PFSK-1 (cell line): ENCODE results near the gene CSKMT.
A peak's percentile ranks its signal among the peaks of the same experiment; 100 is the strongest.

Source experiments
- POLR2AphosphoS5 ChIP-seq: IDR thresholded peaks from 2 replicates; pipeline ENCODE4 v1.6.1; 2012; ENCODE audit warnings: low read depth, mild to moderate bottlenecking, control low read depth, low read length, moderate library complexity
- REST ChIP-seq, 2 experiments: IDR thresholded peaks; 2 replicates each; pipeline versions ENCODE4 v1.6.1 to v1.8.0; 2011 to 2012; ENCODE audit warnings: low read depth in 2 of 2, low read length in 2 of 2, control low read depth in 1 of 2, inconsistent platforms in 1 of 2, mild to moderate bottlenecking in 1 of 2, moderate library complexity in 1 of 2; ENCODE audit not compliant: insufficient read depth in 1 of 2
- SIN3A ChIP-seq: IDR thresholded peaks from 2 replicates; pipeline ENCODE4 v1.6.1; 2012; ENCODE audit warnings: mild to moderate bottlenecking, low read length, moderate library complexity, borderline replicate concordance; ENCODE audit not compliant: insufficient read depth
- TAF1 ChIP-seq: IDR thresholded peaks from 2 replicates; pipeline ENCODE4 v1.6.1; 2012; ENCODE audit warnings: low read length, control low read depth, borderline replicate concordance; ENCODE audit not compliant: insufficient read depth

- peak in 1 of 2 experiments; percentile 79 for TF ChIP-seq REST (IDR thresholded peaks at IDR 0.05; ENCODE audit: insufficient read depth in 1 of 2, low read depth in 2 of 2, low read length in 2 of 2)
- peak; percentile 100 for TF ChIP-seq POLR2AphosphoS5
- TF ChIP-seq SIN3A = peak; percentile 97
- TF ChIP-seq TAF1 = peak; percentile 99
Observed at GRCh38 chr11:62665075-62665598, at the start of gene CSKMT, which contains the start of gene C11orf98.
